Body of pancreas (tissue), 4 donors: ENCODE measurements around the gene PSMD11.

ENCODE experiments used
- CTCF ChIP-seq, 7 experiments: fragments of 450-650 bp in 4 of 7; fragments of 200-600 bp in 3 of 7; sonication (generic) in 3 of 7; IDR thresholded peaks; one replicate each; pipeline ENCODE4 v1.5.1; 2016 to 2019; ENCODE audit warnings: antibody characterized with exemption in 7 of 7
- POLR2A ChIP-seq, 3 donors: fragments of 450-650 bp; IDR thresholded peaks; one replicate each; pipeline ENCODE4 v1.6.1; 2016; ENCODE audit warnings: antibody characterized with exemption in 3 of 3, mild to moderate bottlenecking in 2 of 3

GRCh38 chr17:32485261-32486110, 41.2 kb downstream of the PSMD11 start:
- TF ChIP-seq CTCF (IDR thresholded peaks at IDR 0.05) (no peak), POLR2A (IDR thresholded peaks at IDR 0.05) (no peak)
